ENCODE data around the gene CSTF3. TPM values are rescaled to one million over a fixed set of nuclear protein-coding genes. Genes with fewer than 3 reads are reported as not detected.
A peak's percentile ranks its signal among the peaks of the same experiment; 100 is the strongest.

The CSTF3 gene
- total RNA-seq, 1 experiment from 2014 or later, result 68.3 TPM

DNA sequence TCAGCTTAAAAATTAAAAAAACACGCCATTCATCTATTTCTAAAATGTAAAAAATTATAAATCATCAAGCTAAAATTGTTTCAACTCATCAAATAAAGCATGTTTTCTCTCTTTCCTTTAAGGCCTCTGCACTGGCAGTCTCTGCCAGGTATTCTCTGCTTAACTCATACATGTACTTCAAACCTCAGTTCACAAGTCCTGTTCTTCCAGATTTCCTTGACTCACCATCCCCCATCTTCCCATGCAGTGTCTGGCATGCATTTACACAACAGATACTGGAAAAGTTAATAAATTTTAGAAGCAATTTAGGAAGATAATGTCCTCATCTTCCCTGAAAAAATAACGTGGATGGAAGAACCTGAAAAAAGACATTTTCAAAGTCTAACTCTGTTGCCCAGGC lies 32.5 kb downstream of the CSTF3 start:
- POLR2A ChIA-PET, result interaction anchor here (0.6 kb wide), 1 partner anchor 39 kb away, joined by 4 read pairs; no protein-coding TSS in a partner anchor
- H3K9me3 Mint-ChIP-seq, result no peaks in the 10 kb centered on the region
- peaks cover 15% of the 10 kb centered on the region for H3K36me3 Mint-ChIP-seq
- DNase-seq (ENCODE audit: low spot score) (no peak), ATAC-seq (no peak)
- CTCF ChIA-PET, result no interaction called here
- no peak overlapping the region for H3K4me3 Mint-ChIP-seq
- peak overlapping the region; percentile 93 for H3K27ac Mint-ChIP-seq
- no peaks in the 10 kb centered on the region for H3K27me3 Mint-ChIP-seq (ENCODE audit: low read depth)
- H3K4me1 Mint-ChIP-seq, result peaks cover 60% of the 10 kb centered on the region
- TF ChIP-seq TEAD1 (CRISPR knock-in tag; IDR thresholded peaks at IDR 0.05) (no peak), ZNF423 (CRISPR knock-in tag; IDR thresholded peaks at IDR 0.05) (no peak), FOXK1 (CRISPR knock-in tag; IDR thresholded peaks at IDR 0.05) (no peak), NR3C1 (CRISPR knock-in tag; conservative IDR thresholded peaks at IDR 0.05; ENCODE audit: low read depth) (no peak)
- TF ChIP-seq, protein P1, sequence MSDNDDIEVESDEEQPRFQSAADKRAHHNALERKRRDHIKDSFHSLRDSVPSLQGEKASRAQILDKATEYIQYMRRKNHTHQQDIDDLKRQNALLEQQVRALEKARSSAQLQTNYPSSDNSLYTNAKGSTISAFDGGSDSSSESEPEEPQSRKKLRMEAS (CRISPR knock-in tag; IDR thresholded peaks at IDR 0.05), result no peak
- TF ChIP-seq, protein P2, sequence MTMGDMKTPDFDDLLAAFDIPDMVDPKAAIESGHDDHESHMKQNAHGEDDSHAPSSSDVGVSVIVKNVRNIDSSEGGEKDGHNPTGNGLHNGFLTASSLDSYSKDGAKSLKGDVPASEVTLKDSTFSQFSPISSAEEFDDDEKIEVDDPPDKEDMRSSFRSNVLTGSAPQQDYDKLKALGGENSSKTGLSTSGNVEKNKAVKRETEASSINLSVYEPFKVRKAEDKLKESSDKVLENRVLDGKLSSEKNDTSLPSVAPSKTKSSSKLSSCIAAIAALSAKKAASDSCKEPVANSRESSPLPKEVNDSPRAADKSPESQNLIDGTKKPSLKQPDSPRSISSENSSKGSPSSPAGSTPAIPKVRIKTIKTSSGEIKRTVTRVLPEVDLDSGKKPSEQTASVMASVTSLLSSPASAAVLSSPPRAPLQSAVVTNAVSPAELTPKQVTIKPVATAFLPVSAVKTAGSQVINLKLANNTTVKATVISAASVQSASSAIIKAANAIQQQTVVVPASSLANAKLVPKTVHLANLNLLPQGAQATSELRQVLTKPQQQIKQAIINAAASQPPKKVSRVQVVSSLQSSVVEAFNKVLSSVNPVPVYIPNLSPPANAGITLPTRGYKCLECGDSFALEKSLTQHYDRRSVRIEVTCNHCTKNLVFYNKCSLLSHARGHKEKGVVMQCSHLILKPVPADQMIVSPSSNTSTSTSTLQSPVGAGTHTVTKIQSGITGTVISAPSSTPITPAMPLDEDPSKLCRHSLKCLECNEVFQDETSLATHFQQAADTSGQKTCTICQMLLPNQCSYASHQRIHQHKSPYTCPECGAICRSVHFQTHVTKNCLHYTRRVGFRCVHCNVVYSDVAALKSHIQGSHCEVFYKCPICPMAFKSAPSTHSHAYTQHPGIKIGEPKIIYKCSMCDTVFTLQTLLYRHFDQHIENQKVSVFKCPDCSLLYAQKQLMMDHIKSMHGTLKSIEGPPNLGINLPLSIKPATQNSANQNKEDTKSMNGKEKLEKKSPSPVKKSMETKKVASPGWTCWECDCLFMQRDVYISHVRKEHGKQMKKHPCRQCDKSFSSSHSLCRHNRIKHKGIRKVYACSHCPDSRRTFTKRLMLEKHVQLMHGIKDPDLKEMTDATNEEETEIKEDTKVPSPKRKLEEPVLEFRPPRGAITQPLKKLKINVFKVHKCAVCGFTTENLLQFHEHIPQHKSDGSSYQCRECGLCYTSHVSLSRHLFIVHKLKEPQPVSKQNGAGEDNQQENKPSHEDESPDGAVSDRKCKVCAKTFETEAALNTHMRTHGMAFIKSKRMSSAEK (CRISPR knock-in tag; IDR thresholded peaks at IDR 0.05; ENCODE audit: borderline replicate concordance), result no peak

DNA sequence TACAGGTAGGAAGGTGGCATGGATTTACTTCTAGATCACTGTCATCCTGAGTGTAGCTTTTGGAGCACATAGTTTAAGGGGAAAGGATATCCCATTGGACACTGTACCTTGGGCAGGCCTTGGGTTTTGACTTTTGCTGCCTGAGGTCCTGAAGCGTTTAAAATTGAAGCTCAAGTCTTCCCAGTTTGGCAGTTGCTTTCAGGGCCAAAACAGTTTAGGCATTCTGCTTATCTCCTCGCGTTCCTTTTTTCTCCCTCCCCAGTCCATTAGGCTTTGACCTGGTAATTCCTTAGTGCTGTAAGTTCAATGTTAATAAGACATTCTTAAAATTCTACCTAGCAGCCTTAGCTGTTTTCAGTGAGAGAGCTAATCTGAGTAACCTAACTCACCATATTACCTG lies 35.7 kb downstream of the CSTF3 start:
- Mint-ChIP-seq H3K4me3 (no peak overlapping the region), H3K36me3 (peaks cover 10% of the 10 kb centered on the region), H3K27ac (peak overlapping the region; percentile 72), H3K27me3 (ENCODE audit: low read depth) (no peaks in the 10 kb centered on the region), H3K4me1 (peaks cover 68% of the 10 kb centered on the region), H3K9me3 (no peaks in the 10 kb centered on the region)
- ATAC-seq, result no peak
- ChIA-PET POLR2A (no interaction called here), CTCF (interaction anchor here (0.8 to 1.9 kb wide), 2 partner anchors 60 to 204 kb away, joined by 4 to 8 read pairs; no protein-coding TSS in a partner anchor)
- TF ChIP-seq, protein P3, sequence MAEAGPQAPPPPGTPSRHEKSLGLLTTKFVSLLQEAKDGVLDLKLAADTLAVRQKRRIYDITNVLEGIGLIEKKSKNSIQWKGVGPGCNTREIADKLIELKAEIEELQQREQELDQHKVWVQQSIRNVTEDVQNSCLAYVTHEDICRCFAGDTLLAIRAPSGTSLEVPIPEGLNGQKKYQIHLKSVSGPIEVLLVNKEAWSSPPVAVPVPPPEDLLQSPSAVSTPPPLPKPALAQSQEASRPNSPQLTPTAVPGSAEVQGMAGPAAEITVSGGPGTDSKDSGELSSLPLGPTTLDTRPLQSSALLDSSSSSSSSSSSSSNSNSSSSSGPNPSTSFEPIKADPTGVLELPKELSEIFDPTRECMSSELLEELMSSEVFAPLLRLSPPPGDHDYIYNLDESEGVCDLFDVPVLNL (CRISPR knock-in tag; IDR thresholded peaks at IDR 0.05; ENCODE audit: borderline replicate concordance, low read depth), result no peak
- TF ChIP-seq SOX15 (CRISPR knock-in tag; IDR thresholded peaks at IDR 0.05) (no peak), NFATC4 (CRISPR knock-in tag; IDR thresholded peaks at IDR 0.05) (no peak), CREM (CRISPR knock-in tag; IDR thresholded peaks at IDR 0.05) (no peak), IRF2 (CRISPR knock-in tag; IDR thresholded peaks at IDR 0.05; ENCODE audit: borderline replicate concordance, low read depth) (no peak), NR1H2 (CRISPR knock-in tag; IDR thresholded peaks at IDR 0.05) (no peak), TEAD4 (CRISPR knock-in tag; IDR thresholded peaks at IDR 0.05) (no peak)
- TF ChIP-seq, protein P4, sequence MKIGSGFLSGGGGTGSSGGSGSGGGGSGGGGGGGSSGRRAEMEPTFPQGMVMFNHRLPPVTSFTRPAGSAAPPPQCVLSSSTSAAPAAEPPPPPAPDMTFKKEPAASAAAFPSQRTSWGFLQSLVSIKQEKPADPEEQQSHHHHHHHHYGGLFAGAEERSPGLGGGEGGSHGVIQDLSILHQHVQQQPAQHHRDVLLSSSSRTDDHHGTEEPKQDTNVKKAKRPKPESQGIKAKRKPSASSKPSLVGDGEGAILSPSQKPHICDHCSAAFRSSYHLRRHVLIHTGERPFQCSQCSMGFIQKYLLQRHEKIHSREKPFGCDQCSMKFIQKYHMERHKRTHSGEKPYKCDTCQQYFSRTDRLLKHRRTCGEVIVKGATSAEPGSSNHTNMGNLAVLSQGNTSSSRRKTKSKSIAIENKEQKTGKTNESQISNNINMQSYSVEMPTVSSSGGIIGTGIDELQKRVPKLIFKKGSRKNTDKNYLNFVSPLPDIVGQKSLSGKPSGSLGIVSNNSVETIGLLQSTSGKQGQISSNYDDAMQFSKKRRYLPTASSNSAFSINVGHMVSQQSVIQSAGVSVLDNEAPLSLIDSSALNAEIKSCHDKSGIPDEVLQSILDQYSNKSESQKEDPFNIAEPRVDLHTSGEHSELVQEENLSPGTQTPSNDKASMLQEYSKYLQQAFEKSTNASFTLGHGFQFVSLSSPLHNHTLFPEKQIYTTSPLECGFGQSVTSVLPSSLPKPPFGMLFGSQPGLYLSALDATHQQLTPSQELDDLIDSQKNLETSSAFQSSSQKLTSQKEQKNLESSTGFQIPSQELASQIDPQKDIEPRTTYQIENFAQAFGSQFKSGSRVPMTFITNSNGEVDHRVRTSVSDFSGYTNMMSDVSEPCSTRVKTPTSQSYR (CRISPR knock-in tag; IDR thresholded peaks at IDR 0.05), result no peak
- DNase-seq (ENCODE audit: low spot score), result no peak

DNA sequence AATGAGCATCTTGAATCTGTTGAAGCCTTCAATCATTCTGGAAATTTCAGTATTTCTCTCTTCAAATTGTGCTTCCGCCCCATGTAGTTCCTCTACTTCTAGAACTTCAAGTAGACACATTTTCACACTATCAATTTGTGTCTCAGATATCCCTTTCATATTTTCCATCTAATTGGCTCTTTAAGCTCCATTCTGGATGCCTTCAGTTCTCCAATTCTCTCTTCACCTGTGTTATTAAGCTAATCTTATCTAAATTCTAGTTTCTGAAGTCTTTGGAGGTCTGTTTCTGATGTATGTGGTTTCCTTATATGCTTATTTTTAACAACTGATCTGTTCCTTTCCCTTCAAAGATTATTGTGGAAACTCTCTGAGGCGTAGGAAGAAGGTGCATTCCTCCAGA lies 36.3 kb downstream of the CSTF3 start:
- DNase-seq (ENCODE audit: low spot score) (no peak), ATAC-seq (no peak)
- no peaks in the 10 kb centered on the region for H3K9me3 Mint-ChIP-seq
- H3K4me3 Mint-ChIP-seq, result no peak overlapping the region
- ChIA-PET CTCF (interaction anchor here (0.6 to 1.9 kb wide), 2 partner anchors 46 to 60 kb away, joined by 3 to 8 read pairs; no protein-coding TSS in a partner anchor), POLR2A (no interaction called here)
- peak overlapping the region; percentile 71 for H3K27ac Mint-ChIP-seq
- peaks cover 10% of the 10 kb centered on the region for H3K36me3 Mint-ChIP-seq
- no peaks in the 10 kb centered on the region for H3K27me3 Mint-ChIP-seq (ENCODE audit: low read depth)
- H3K4me1 Mint-ChIP-seq, result peaks cover 71% of the 10 kb centered on the region
- TF ChIP-seq GTF2I (CRISPR knock-in tag; conservative IDR thresholded peaks at IDR 0.05) (no peak), MYBL2 (CRISPR knock-in tag; IDR thresholded peaks at IDR 0.05) (no peak), SOX15 (CRISPR knock-in tag; IDR thresholded peaks at IDR 0.05) (no peak)
- TF ChIP-seq, protein P5, sequence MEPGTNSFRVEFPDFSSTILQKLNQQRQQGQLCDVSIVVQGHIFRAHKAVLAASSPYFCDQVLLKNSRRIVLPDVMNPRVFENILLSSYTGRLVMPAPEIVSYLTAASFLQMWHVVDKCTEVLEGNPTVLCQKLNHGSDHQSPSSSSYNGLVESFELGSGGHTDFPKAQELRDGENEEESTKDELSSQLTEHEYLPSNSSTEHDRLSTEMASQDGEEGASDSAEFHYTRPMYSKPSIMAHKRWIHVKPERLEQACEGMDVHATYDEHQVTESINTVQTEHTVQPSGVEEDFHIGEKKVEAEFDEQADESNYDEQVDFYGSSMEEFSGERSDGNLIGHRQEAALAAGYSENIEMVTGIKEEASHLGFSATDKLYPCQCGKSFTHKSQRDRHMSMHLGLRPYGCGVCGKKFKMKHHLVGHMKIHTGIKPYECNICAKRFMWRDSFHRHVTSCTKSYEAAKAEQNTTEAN (CRISPR knock-in tag; IDR thresholded peaks at IDR 0.05), result no peak
- TF ChIP-seq, protein P6, sequence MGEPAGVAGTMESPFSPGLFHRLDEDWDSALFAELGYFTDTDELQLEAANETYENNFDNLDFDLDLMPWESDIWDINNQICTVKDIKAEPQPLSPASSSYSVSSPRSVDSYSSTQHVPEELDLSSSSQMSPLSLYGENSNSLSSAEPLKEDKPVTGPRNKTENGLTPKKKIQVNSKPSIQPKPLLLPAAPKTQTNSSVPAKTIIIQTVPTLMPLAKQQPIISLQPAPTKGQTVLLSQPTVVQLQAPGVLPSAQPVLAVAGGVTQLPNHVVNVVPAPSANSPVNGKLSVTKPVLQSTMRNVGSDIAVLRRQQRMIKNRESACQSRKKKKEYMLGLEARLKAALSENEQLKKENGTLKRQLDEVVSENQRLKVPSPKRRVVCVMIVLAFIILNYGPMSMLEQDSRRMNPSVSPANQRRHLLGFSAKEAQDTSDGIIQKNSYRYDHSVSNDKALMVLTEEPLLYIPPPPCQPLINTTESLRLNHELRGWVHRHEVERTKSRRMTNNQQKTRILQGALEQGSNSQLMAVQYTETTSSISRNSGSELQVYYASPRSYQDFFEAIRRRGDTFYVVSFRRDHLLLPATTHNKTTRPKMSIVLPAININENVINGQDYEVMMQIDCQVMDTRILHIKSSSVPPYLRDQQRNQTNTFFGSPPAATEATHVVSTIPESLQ (CRISPR knock-in tag; IDR thresholded peaks at IDR 0.05), result no peak
- TF ChIP-seq, protein P7, sequence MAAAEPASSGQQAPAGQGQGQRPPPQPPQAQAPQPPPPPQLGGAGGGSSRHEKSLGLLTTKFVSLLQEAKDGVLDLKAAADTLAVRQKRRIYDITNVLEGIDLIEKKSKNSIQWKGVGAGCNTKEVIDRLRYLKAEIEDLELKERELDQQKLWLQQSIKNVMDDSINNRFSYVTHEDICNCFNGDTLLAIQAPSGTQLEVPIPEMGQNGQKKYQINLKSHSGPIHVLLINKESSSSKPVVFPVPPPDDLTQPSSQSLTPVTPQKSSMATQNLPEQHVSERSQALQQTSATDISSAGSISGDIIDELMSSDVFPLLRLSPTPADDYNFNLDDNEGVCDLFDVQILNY (CRISPR knock-in tag; IDR thresholded peaks at IDR 0.05), result no peak

Data from WTC11 (cell line).